GM12864 (cell line): Measurements from ENCODE around the gene EPB41L4B.

Source experiments
- DNase-seq: peaks from one replicate; pipeline ENCODE4 v3.0.0-alpha.2; 2011; ENCODE audit warnings: low read depth
- H3K4me3 ChIP-seq: 2 replicates; pipeline ENCODE4 v1.5.1; 2011; ENCODE audit warnings: mild to moderate bottlenecking, low read depth, low read length, control low read depth
- CTCF ChIP-seq: IDR thresholded peaks from 2 replicates; pipeline ENCODE4 v1.5.1; 2011; ENCODE audit warnings: low read depth, mild to moderate bottlenecking, moderate library complexity, low read length, control low read depth, inconsistent platforms; ENCODE audit errors: missing control alignments

The EPB41L4B gene

GRCh38 chr9:109299891-109300290 is 21.0 kb downstream of the EPB41L4B start:
- DNase-seq, result no peak
- TF ChIP-seq CTCF, result no peak
- H3K4me3 ChIP-seq, result no peak overlapping the region

DNA sequence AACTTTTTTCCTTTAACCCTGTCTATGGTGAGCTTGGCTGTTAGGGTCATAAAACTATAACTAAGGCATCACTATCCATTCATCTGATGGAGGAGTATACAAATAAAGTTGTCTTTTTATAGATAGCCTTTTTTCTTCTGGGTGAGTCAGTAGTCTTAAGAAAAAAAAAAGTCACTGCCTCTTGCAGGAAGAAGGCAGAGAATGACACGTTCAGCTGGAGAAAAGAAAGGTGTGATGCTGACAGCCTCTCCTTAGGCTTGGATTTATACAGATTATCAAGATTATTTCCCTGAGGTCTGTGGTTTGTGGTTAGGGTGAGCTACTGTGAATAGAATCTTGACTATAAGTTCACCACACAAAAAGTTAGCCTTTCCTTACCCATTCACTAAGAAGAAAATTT is 23.0 kb downstream of the EPB41L4B start:
- no peak for DNase-seq
- no peak overlapping the region for H3K4me3 ChIP-seq
- TF ChIP-seq CTCF, result no peak

DNA sequence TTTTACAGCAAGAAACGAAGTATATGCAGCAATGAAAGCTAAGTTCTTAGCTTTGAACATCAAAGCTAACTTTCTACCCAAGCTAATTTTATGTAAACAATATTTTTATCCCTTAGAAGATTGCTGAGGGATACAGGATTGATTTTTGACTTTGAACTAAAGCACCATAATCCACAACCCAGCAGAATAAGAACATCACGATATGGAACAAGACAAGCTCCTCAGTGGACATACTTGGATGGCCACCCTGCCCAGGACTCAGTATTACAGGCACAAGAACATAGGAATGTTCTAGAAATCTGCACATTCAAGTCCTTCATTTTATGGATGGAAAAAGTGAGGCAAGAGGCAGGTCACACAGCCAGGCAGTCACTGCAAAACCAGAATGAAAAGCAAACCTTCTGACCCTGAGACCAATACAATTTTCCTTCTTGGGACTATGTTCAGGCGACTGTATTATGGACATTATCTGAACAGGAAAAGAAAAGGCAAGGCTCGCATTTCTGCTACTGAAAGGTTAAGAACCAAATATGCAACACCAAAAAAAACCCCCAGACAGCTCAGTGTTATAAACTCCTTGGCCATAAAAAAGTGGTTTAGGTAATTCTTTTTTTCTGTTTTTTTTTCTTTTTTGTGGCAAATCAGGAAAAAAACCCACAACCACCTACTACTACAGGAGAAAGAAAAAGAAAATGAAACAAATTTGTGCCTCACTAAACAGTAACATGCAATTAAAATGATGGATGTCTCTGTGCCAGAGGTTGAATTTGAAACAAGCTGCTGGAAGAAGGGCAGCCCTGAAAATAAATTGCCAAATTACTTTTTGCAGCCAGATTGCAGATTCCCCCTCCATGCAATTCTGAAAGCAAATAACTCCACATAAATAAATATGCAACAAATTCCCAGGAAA is 25.4 kb downstream of the EPB41L4B start:
- H3K4me3 ChIP-seq, result no peak overlapping the region
- no peak for DNase-seq
- TF ChIP-seq CTCF, result no peak

DNA sequence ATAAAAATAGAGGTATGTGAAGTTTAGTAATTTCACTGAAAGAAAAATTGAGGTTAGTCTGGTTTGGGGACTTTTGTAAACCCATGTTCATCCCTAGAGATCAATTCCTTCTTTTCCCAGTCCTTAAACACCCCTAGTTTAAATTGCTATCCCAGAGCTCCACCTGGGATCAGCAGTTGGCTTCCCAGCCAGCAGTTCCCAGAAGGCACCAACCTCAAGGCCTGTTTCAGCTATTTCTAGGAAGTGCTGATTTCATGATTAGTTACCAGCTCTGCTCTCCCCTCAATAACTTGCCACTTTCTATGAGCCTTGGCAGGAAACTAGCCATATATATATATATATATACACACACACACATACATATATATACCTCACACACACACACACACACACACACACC is 30.5 kb downstream of the EPB41L4B start:
- no peak overlapping the region for H3K4me3 ChIP-seq
- TF ChIP-seq CTCF, result no peak
- no peak for DNase-seq

- no peak for DNase-seq
- no peak overlapping the region for H3K4me3 ChIP-seq
- no peak for TF ChIP-seq CTCF
These were observed 30.9 kb downstream of the EPB41L4B start for GRCh38 chr9:109289931-109290330.

GRCh38 chr9:109289186-109289585 is 31.7 kb downstream of the EPB41L4B start:
- H3K4me3 ChIP-seq, result no peak overlapping the region
- DNase-seq, result no peak
- TF ChIP-seq CTCF, result no peak

DNA sequence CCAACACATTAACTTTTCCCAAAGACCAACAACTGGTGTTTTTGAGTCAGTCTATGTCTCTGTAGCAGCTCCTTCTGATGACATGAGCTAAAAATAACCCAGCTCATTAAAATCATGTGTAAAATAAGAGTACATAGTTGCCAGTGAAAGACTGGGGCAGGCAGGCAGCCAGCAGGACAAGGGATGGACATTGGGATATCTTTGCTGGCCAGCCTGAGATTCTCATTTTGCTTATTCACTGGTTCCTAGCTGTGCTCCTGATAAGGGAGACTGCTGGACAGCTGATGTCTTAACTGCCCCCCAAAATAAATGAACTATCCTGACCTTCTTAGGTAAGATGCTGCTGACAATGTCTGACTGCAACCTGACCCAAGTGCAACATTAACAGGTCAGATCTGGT is 33.9 kb downstream of the EPB41L4B start:
- no peak overlapping the region for H3K4me3 ChIP-seq
- no peak for DNase-seq
- TF ChIP-seq CTCF, result no peak
